ACC112 (cell line): ENCODE measurements around the gene HK2.

Source experiments
- H2AFZ ChIP-seq: fragments of 200-600 bp; sonication (generic); one replicate; pipeline ENCODE4 v1.6.0; 2017; ENCODE audit warnings: antibody characterized with exemption, low read length; ENCODE audit not compliant: unreplicated experiment
- H3K27ac ChIP-seq: fragments of 200-600 bp; sonication (generic); 2 replicates; pipeline ENCODE4 v1.5.1; 2014; ENCODE audit warnings: low read depth, mild to moderate bottlenecking, antibody characterized with exemption, low read length, moderate library complexity
- H3K27me3 ChIP-seq: fragments of 200-600 bp; sonication (generic); 2 replicates; pipeline ENCODE4 v1.6.1; 2014; ENCODE audit warnings: mild to moderate bottlenecking, antibody characterized with exemption, low read length, moderate library complexity, mixed read lengths; ENCODE audit not compliant: insufficient read depth
- H3K36me3 ChIP-seq: fragments of 200-600 bp; sonication (generic); 2 replicates; pipeline ENCODE4 v1.6.1; 2016; ENCODE audit warnings: mild to moderate bottlenecking, antibody characterized with exemption, low read length, moderate library complexity, mixed read lengths; ENCODE audit not compliant: insufficient read depth
- H3K4me1 ChIP-seq: fragments of 200-600 bp; sonication (generic); one replicate; pipeline ENCODE4 v1.6.1; 2016; ENCODE audit warnings: low read length, mixed read lengths; ENCODE audit not compliant: insufficient read depth, unreplicated experiment, control insufficient read depth
- H3K4me3 ChIP-seq: fragments of 200-600 bp; sonication (generic); 2 replicates; pipeline ENCODE4 v1.5.1; 2014; ENCODE audit warnings: mild to moderate bottlenecking, low read depth, low read length
- H3K79me2 ChIP-seq: fragments of 200-600 bp; sonication (generic); one replicate; pipeline ENCODE4 v1.6.0; 2016; ENCODE audit warnings: low read length; ENCODE audit not compliant: control insufficient read depth, unreplicated experiment, insufficient read depth

HK2 gene

GRCh38 chr2:74919827-74920226, 85.9 kb downstream of the HK2 start:
- Histone ChIP-seq H3K36me3 (no peaks in the 10 kb centered on the region), H2AFZ (peak overlapping the region; percentile 3), H3K79me2 (no peaks in the 10 kb centered on the region), H3K27me3 (no peaks in the 10 kb centered on the region), H3K4me1 (peaks cover 27% of the 10 kb centered on the region), H3K4me3 (peak overlapping the region; percentile 66), H3K27ac (no peak overlapping the region)

DNA sequence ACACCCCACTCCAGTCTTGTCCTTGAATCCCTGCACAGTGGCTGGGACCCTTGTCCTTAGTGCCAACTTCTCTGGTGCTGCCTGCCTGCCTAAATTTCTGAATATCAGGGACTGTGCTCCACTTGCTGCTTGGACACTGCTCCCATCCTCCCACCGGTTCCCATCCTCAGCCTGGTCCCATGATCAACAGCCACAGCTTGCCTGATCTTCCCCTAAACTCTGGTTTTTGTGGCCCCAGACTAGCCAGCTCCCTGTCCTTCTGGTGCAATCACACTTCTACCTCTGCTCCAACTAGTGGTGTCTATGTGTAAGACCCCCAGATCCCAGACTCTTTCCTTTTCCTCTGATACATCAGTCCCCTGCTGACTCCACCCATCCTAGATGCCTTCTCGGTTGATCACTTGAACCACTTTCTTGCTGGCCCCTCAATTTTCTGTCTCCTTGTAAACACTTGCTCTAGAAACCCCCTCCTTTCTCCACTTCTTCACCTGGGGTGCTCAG, 87.4 kb downstream of the HK2 start:
- Histone ChIP-seq H3K79me2 (no peaks in the 10 kb centered on the region), H3K27me3 (no peaks in the 10 kb centered on the region), H3K27ac (no peak overlapping the region), H2AFZ (no peak overlapping the region), H3K4me1 (peaks cover 19% of the 10 kb centered on the region), H3K36me3 (no peaks in the 10 kb centered on the region), H3K4me3 (no peak overlapping the region)

DNA sequence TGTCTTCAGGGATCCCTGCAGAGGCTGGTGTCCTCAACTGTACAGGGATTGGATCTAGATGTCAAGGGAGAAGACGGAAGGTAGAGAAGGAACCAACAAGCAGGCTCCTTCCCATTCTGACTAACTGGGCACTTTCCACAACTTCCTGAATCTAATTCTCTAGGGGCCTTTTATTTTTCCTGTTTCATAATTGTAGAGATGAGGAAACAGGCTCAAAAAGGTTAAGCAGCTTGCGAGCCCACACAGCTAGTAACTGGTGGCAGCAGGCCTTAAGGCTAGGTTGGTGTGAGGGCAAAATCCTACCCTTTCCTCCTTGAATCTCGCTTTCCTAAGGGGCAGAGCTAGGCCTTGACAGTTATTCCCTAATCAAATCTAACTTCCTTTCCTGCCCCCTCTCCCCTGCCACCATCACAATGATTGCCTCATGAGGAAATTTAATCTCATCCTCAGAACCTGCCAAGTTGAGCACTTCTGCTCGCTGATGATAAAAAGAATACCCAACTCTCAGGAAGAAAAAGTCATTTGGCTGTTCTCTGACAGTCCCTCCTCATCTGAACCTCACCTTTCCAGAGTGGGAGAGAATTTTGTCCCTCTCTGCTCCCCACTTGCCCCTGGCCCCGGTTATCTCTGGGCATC, 88.8 kb downstream of the HK2 start:
- no peak overlapping the region for H2AFZ ChIP-seq
- H3K27ac ChIP-seq: peak overlapping the region; percentile 14; the same call in 1 of the 2 replicates
- peaks cover 13% of the 10 kb centered on the region for H3K4me1 ChIP-seq

DNA sequence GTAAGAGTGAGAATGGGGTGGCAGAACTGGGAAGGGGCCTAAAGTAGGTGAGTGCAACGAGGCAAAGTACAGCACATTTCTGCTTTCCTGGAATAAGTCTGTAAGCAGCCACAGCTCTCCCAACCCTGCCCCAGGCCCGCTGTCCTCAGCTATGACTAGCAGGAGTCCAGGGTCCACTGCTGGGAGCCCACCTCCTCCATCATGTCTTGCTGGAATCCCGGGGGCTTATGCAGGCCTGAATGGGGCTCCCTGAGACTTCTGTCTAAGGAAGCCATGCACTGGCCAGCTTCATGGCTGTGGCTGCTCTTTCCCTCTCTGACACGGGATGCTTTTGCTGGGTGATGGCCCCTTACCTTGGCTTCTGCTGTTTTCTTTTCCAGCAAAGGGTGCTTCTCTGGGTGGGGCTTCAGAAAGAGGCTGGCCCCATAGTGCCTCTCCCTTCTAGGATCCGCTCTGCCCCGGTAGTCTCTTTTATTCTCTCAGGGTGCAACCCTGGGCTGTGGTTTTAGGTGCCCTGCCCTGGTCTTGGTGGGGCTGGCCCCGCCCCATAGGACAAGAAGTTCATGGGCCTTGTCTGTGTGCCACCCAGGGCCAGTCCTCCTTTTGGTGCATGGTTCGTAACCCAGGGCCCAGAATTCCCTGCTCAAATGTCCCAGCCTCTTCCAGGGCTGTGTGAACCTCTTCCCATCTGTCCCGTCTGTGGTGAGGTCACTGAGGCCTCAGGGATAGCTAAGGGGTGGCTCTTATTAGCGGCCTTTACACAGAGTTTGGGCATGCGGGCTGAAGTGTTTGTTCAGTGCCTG, 90.7 kb downstream of the HK2 start:
- Histone ChIP-seq H2AFZ (no peak overlapping the region), H3K4me1 (peaks cover 11% of the 10 kb centered on the region), H3K27ac (no peak overlapping the region), H3K27me3 (no peaks in the 10 kb centered on the region), H3K79me2 (no peaks in the 10 kb centered on the region), H3K36me3 (no peaks in the 10 kb centered on the region), H3K4me3 (no peak overlapping the region)

More for the DNA sequence above, 88.8 kb downstream of the HK2 start:
- Histone ChIP-seq H3K27me3 (no peaks in the 10 kb centered on the region), H3K36me3 (no peaks in the 10 kb centered on the region), H3K79me2 (no peaks in the 10 kb centered on the region), H3K4me3 (no peak overlapping the region)

DNA sequence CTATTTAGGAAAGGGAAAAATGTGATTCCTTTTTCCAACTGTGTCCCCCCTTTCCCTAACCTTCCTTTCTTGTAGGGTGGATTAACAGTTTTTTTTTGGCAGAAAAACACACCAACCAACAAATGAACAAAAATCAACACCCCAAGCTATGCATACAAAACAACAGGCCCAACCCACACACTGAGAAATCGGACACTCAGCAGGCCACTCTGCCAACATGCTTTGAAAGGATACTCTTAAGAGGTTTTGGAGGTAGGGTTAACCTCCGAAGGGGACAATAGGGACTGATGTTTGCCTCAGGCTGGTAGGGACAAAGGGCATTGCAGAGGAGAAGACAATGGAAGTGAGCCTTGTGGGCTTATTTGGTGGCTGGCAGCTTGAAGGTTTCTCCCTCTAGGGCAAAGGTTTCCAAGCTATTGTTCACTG, 91.4 kb downstream of the HK2 start:
- Histone ChIP-seq H3K27ac (no peak overlapping the region), H3K27me3 (no peaks in the 10 kb centered on the region), H2AFZ (no peak overlapping the region), H3K4me3 (no peak overlapping the region), H3K36me3 (no peaks in the 10 kb centered on the region), H3K79me2 (no peaks in the 10 kb centered on the region), H3K4me1 (peaks cover 11% of the 10 kb centered on the region)

DNA sequence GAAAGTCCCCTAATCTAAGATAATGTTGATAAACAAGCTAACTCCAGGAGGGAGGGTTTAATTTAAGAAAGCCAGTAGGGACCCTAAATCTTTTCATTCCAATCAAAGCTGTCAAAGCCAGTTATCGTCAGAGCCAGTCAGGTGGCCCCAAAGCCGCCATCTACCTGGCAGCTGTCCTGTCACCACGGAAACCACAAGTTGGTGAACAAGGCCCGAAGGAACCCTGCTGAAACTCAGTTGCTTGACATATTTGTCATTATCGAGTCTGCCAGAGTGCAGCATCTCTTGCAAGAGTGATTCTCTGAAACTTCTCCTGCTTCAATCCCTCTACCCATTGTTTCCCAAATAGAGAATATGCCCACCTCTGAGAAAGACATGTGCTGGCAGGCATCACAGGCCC, 93.7 kb downstream of the HK2 start:
- Histone ChIP-seq H2AFZ (no peak overlapping the region), H3K36me3 (no peaks in the 10 kb centered on the region), H3K4me3 (no peak overlapping the region), H3K27ac (no peak overlapping the region), H3K4me1 (peaks cover 7% of the 10 kb centered on the region), H3K79me2 (no peaks in the 10 kb centered on the region), H3K27me3 (no peaks in the 10 kb centered on the region)

- Histone ChIP-seq H3K4me1 (no peaks in the 10 kb centered on the region), H3K79me2 (no peaks in the 10 kb centered on the region), H3K27ac (no peak overlapping the region), H3K36me3 (no peaks in the 10 kb centered on the region), H3K27me3 (no peaks in the 10 kb centered on the region), H3K4me3 (no peak overlapping the region), H2AFZ (no peak overlapping the region)
These were observed 97.0 kb downstream of the HK2 start for GRCh38 chr2:74930811-74931486.

DNA sequence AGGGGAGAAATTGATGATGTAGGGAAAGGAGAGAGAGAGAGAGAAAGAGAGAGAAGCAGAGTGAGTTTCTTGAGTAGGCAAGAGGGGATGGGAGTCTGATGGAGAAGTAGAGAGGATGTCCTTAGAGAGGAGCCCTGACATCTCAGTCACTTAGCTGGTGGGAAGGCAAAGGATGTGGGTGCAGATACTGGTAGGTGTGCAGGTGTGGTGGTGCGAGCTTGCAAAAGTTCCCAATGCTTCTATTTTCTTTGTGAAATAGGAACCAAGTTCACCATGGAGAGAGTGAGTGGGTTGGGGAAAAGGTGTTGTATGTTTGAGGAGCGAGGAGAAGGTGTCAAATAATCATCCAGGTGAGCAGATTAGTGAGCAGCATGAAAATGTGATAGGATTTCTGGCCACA, 98.0 kb downstream of the HK2 start:
- Histone ChIP-seq H3K4me3 (no peak overlapping the region), H3K36me3 (no peaks in the 10 kb centered on the region), H3K4me1 (no peaks in the 10 kb centered on the region), H2AFZ (no peak overlapping the region), H3K79me2 (no peaks in the 10 kb centered on the region), H3K27ac (no peak overlapping the region), H3K27me3 (no peaks in the 10 kb centered on the region)

DNA sequence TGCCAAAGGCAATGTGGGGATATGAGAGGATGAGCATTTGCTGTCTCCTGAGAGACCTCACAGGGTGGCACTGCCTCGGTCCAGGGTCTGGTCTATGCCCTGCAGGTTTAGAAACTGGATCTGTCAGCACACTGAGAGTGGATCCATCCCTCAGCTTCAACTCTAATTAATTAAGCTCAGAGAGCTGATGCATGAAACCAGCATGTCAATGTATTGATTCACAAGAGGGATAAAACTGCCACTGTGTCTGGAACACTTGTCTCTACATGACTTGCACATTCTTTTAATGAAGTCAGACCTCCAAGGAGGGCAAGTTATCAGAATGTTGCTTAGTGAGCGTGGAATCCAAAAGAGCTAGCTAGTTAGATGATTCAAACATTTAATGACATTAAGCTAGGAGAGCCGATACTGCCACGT, 102.1 kb downstream of the HK2 start:
- Histone ChIP-seq H3K4me3 (no peak overlapping the region), H3K79me2 (no peaks in the 10 kb centered on the region), H2AFZ (no peak overlapping the region), H3K27ac (no peak overlapping the region), H3K36me3 (no peaks in the 10 kb centered on the region), H3K27me3 (no peaks in the 10 kb centered on the region), H3K4me1 (no peaks in the 10 kb centered on the region)

GRCh38 chr2:74937221-74937880, 103.4 kb downstream of the HK2 start:
- H3K27ac ChIP-seq: no peak overlapping the region
- no peaks in the 10 kb centered on the region for H3K27me3 ChIP-seq
- H2AFZ ChIP-seq: no peak overlapping the region
- no peak overlapping the region for H3K4me3 ChIP-seq
- H3K4me1 ChIP-seq: no peaks in the 10 kb centered on the region
- H3K36me3 ChIP-seq: no peaks in the 10 kb centered on the region
- H3K79me2 ChIP-seq: no peaks in the 10 kb centered on the region
